Uterus (tissue), 4 donors: ENCODE data around the gene RNF34. TPM values are rescaled to one million over a fixed set of nuclear protein-coding genes. Genes with fewer than 3 reads are reported as not detected.

Experiments used
- DNase-seq, 2 donors: peaks; one replicate each; pipeline ENCODE4 v3.0.0-alpha.2; 2019 to 2020
- H3K27ac ChIP-seq, 2 donors: fragments of 200-600 bp; sonication (generic); 1 replicate in 1 of 2; 2 replicates in 1 of 2; pipeline ENCODE4 v1.5.1; 2016 to 2018
- H3K27me3 ChIP-seq, 2 donors: fragments of 200-600 bp; sonication (generic); one replicate each; pipeline ENCODE4 v1.5.1; 2018 to 2019; ENCODE audit warnings: control low read depth in 1 of 2
- H3K36me3 ChIP-seq, 2 donors: fragments of 200-600 bp; sonication (generic); one replicate each; pipeline ENCODE4 v1.5.1; 2019; ENCODE audit warnings: control low read depth in 1 of 2
- H3K4me1 ChIP-seq, 2 donors: fragments of 200-600 bp; sonication (generic); one replicate each; pipeline ENCODE4 v1.5.1; 2018 to 2019; ENCODE audit warnings: control low read depth in 1 of 2
- H3K4me3 ChIP-seq, 2 donors: fragments of 200-600 bp; sonication (generic); 1 replicate in 1 of 2; 2 replicates in 1 of 2; pipeline ENCODE4 v1.5.1; 2018 to 2019; ENCODE audit warnings: mild to moderate bottlenecking in 1 of 2
- H3K9me3 ChIP-seq, 2 donors: fragments of 200-600 bp; sonication (generic); one replicate each; pipeline ENCODE4 v1.5.1; 2019; ENCODE audit warnings: control low read depth in 1 of 2
- POLR2A ChIP-seq, 2 donors: fragments of 450-650 bp; IDR thresholded peaks; one replicate each; pipeline ENCODE4 v1.6.1; 2016; ENCODE audit warnings: antibody characterized with exemption in 2 of 2, mild to moderate bottlenecking in 1 of 2, moderate library complexity in 1 of 2
- intact Hi-C: fragments of 100-400 bp; cut with DNase I; formaldehyde crosslinking; loops from one replicate; pipeline ENCODE4 v1.15.1; 2023; ENCODE audit warnings: low total_unique reads
- microRNA-seq: library from miRNA; unstranded; fragments of <30 nt; microRNA quantifications from one replicate; pipeline ENCODE4, GENCODE V29; 2016; ENCODE audit warnings: borderline microRNAs expressed, borderline replicate concordance
- total RNA-seq, 4 donors: library from RNA; depleted of rRNA in 3 of 4; stranded (reverse); fragments of >200 nt in 3 of 4; gene quantifications; one replicate each; pipeline versions ENCODE4 v1.1.0 to v1.2.4, GENCODE V29; 2014 to 2023
- TF ChIP-seq, protein P1 (sequence below), 4 experiments: fragments of 200-600 bp in 2 of 4; fragments of 450-650 bp in 2 of 4; sonication (generic) in 2 of 4; IDR thresholded peaks; one replicate each; pipeline ENCODE4 v1.5.1; 2016 to 2019; ENCODE audit warnings: antibody characterized with exemption in 4 of 4, mild to moderate bottlenecking in 2 of 4, moderate library complexity in 1 of 4
- donor health status: DM: yes; HTN: yes; CAD: no.

The RNF34 gene
- total RNA-seq, 4 donors from 2014 or later = 23.5 to 74.9 (median 34.1) TPM

DNA sequence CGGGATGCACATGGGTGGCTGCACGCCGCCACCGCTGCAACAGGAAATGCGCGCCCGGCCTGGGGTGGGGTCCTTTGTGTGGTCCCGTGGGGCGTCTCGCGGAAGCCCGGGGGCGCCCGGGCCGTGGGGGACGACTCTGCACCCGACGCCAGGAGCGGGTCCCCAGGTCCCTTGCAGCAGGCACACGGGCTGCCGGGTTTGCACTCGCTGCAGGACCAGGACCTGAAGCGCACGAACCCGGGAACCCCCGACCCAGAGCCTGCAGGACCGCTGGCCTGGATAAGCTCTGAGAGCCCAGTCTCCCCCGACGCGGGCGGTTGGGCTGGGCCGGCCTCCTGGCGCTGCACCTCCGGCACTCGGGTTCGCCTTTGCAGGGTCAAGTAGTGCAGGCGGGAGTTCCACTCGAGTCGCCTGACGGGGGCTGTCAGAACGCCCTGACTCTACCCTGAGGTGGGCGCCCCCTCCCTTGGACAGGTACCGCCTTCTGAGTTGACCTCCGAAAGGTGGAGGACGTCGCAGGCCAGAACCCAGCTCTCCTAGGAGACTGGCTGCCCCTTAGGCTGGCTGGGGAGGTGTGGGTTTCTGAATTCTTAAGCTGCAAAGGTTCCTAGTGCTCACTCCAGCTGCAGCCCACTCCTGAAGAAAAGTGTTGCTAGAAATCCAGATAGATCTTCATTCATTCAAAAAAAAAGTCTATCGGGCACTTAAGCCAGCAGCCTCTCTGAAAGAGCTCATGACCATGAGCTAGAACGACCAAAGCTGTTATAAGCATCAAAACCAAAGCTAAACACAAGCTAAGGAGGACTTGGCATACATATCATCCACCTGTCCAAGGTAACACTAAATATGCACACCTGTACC lies 68.0 kb downstream of the RNF34 start:
- intact Hi-C loops = no loop called here

DNA sequence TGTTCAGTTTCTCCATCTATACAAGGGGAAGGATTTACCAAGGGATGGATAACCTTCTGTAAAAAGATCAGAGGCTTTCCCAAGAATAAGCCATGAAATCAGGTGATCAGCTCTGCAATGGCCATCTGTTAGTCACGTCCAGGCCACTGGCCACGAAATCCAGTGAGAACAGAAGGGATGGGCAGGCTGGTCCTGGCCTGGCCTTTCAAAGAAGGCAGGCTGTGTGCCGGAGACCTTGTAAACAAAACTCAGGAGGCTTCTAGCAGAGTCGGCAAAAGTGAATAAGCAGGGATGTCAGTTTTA lies 68.5 kb downstream of the RNF34 start:
- Histone ChIP-seq H3K27me3 (no peaks in the 10 kb centered on the region), H3K27ac (peak overlapping the region; percentile 47 to 55), H3K9me3 (no peaks in the 10 kb centered on the region), H3K4me1 (no peaks in the 10 kb centered on the region), H3K36me3 (no peaks in the 10 kb centered on the region), H3K4me3 (no peak overlapping the region)
- intact Hi-C loops = no loop called here
- no peak for TF ChIP-seq POLR2A (IDR thresholded peaks at IDR 0.05)
- TF ChIP-seq, protein P1, sequence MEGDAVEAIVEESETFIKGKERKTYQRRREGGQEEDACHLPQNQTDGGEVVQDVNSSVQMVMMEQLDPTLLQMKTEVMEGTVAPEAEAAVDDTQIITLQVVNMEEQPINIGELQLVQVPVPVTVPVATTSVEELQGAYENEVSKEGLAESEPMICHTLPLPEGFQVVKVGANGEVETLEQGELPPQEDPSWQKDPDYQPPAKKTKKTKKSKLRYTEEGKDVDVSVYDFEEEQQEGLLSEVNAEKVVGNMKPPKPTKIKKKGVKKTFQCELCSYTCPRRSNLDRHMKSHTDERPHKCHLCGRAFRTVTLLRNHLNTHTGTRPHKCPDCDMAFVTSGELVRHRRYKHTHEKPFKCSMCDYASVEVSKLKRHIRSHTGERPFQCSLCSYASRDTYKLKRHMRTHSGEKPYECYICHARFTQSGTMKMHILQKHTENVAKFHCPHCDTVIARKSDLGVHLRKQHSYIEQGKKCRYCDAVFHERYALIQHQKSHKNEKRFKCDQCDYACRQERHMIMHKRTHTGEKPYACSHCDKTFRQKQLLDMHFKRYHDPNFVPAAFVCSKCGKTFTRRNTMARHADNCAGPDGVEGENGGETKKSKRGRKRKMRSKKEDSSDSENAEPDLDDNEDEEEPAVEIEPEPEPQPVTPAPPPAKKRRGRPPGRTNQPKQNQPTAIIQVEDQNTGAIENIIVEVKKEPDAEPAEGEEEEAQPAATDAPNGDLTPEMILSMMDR (IDR thresholded peaks at IDR 0.05) = no peak
- no peak for DNase-seq

More for the DNA sequence above, 68.0 kb downstream of the RNF34 start:
- no peaks in the 10 kb centered on the region for H3K27me3 ChIP-seq
- TF ChIP-seq, protein P1 (IDR thresholded peaks at IDR 0.05) = no peak
- TF ChIP-seq POLR2A (IDR thresholded peaks at IDR 0.05) = no peak
- no peaks in the 10 kb centered on the region for H3K36me3 ChIP-seq
- no peaks in the 10 kb centered on the region for H3K9me3 ChIP-seq
- H3K27ac ChIP-seq = peak overlapping the region; percentile 47 to 55
- no peaks in the 10 kb centered on the region for H3K4me1 ChIP-seq
- peak; percentile 41 to 52 for DNase-seq
- peak overlapping the region; percentile 48 to 49 for H3K4me3 ChIP-seq

DNA sequence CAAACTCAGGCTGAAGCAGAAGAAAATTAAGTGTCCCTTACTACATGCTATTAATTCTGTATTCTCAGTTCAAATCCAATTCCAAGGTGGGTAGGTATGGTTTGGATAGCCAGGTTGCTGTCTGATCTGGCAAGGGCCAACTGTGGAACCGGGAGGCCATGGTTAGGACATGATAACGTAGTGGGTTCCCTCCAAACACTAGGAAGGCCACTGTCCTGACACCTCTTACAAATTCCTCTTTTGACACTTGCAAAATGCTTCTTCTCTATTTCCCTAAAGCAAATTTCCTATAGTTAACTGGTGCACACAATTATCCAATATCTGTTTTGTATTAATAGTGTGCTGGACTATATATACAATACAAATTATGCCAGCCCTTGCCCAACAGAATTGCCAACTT lies 70.8 kb downstream of the RNF34 start:
- no peak for DNase-seq
- no peak overlapping the region for H3K4me3 ChIP-seq
- H3K27me3 ChIP-seq = no peaks in the 10 kb centered on the region
- H3K4me1 ChIP-seq = no peaks in the 10 kb centered on the region
- H3K9me3 ChIP-seq = no peaks in the 10 kb centered on the region
- no peak overlapping the region for H3K27ac ChIP-seq
- no peaks in the 10 kb centered on the region for H3K36me3 ChIP-seq
- TF ChIP-seq POLR2A (IDR thresholded peaks at IDR 0.05) = no peak
- TF ChIP-seq, protein P1 (IDR thresholded peaks at IDR 0.05) = no peak
- intact Hi-C loops = no loop called here

DNA sequence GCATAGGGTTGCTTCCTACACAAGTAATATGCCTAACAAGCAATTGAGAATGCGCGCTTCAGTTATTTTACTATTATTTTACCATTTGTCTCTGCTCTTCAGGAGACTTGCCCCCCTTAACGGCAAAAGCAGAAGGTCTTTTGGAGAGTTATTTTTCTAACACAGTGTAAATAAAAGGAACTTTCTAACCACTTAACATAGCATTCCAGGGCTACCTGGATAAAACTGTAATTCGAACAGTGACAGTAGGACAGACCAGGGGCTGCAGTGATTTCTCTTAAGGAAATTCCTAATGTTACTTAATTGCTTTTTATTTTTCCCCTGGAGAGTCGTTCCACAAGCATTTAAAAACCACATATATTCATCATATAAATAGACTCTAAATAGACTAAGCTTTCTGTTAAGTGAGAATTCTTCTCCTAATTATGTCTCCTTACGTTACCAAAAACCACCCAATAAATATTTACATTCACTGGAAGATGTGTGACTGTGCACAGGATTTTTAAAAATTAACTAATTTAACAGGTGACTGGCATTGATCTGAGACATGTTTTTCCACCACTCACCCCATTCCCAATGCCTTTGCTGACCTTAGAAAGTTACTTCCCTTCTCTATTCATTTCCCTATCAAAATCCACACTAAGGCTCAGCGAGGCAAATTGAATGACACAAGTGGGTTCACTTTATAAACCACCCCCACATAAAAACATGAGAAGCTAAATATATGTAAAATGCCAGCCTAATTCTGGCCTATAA lies 72.4 kb downstream of the RNF34 start:
- Histone ChIP-seq H3K27ac (no peak overlapping the region), H3K9me3 (no peaks in the 10 kb centered on the region), H3K4me3 (no peak overlapping the region), H3K36me3 (no peaks in the 10 kb centered on the region), H3K27me3 (no peaks in the 10 kb centered on the region), H3K4me1 (no peaks in the 10 kb centered on the region)
- TF ChIP-seq POLR2A (IDR thresholded peaks at IDR 0.05) = no peak
- TF ChIP-seq, protein P1 (IDR thresholded peaks at IDR 0.05) = no peak
- no peak for DNase-seq
- intact Hi-C loops = no loop called here

Small RNA genes within 50 kb of the gene (microRNA-seq; reads per million reads assigned to microRNA genes)
- not detected for gene MIR7107

Other genes starting within 250 kb of the RNF34 start
- gene P2RX4, start 190.0 kb upstream of the RNF34 start, total RNA-seq = 100 to 1,000 TPM in 1 of 4 donors, 10 to 100 TPM in 3; 10.9 to 217 (median 36.1) TPM
- 10 to 100 TPM in 3 of 4 donors, 1 to 10 TPM in 1; 7.9 to 55.1 (median 22.6) TPM for gene CAMKK2, start 103.4 kb upstream of the RNF34 start, total RNA-seq
- gene ANAPC5, start 47.7 kb upstream of the RNF34 start, total RNA-seq = 100 to 1,000 TPM in 2 of 4 donors, 10 to 100 TPM in 2; 79.7 to 243 (median 107) TPM
- 10 to 100 TPM in 3 of 4 donors, 1 to 10 TPM in 1; 6.1 to 78.0 (median 19.8) TPM for gene KDM2B, start 180.9 kb downstream of the RNF34 start, total RNA-seq
- 10 to 100 TPM in 3 of 4 donors, 1 to 10 TPM in 1; 1.8 to 20.0 (median 13.8) TPM for gene ORAI1, start 226.4 kb downstream of the RNF34 start, total RNA-seq